GM23338 (cell line): ENCODE results near the gene DPYSL5. TPM values are rescaled to one million over a fixed set of nuclear protein-coding genes. Genes with fewer than 3 reads are reported as not detected.

Source experiments
- ATAC-seq: fragments of 200-7000 bp; cut with Tn5 transposase; 3 replicates; pipeline ENCODE4 v1.9.1; 2020
- DNase-seq: peaks from one replicate; pipeline ENCODE4 v3.0.0-alpha.2; 2015; ENCODE audit warnings: low spot score
- H2AFZ ChIP-seq: fragments of 200-600 bp; sonication (generic); 2 replicates; pipeline ENCODE4 v1.8.0; 2016; ENCODE audit warnings: antibody characterized with exemption, mild to moderate bottlenecking, moderate library complexity
- H3F3A ChIP-seq: fragments of 200-600 bp; sonication (generic); replicated peaks from 2 replicates; pipeline ENCODE4 v1.8.0; 2017; ENCODE audit warnings: antibody characterized with exemption, mixed run types, low read depth
- H3K27ac ChIP-seq: fragments of 200-600 bp; sonication (generic); 2 replicates; pipeline ENCODE4 v1.6.1; 2016; ENCODE audit warnings: low read depth
- H3K27me3 ChIP-seq: fragments of 200-600 bp; sonication (generic); 2 replicates; pipeline ENCODE4 v1.8.0; 2016; ENCODE audit warnings: mild to moderate bottlenecking, mixed run types, moderate library complexity; ENCODE audit not compliant: insufficient read depth
- H3K36me3 ChIP-seq: fragments of 200-600 bp; sonication (generic); 2 replicates; pipeline ENCODE4 v1.8.0; 2016; ENCODE audit warnings: mild to moderate bottlenecking; ENCODE audit not compliant: insufficient read depth
- H3K4me1 ChIP-seq: fragments of 200-600 bp; sonication (generic); 2 replicates; pipeline ENCODE4 v1.8.0; 2016; ENCODE audit warnings: mild to moderate bottlenecking, moderate library complexity; ENCODE audit not compliant: insufficient read depth
- H3K4me2 ChIP-seq: fragments of 200-600 bp; sonication (generic); 2 replicates; pipeline ENCODE4 v1.7.1; 2017; ENCODE audit warnings: mixed run types
- H3K4me3 ChIP-seq: fragments of 200-600 bp; sonication (generic); 2 replicates; pipeline ENCODE4 v1.6.1; 2016; ENCODE audit warnings: mixed run types
- H3K79me2 ChIP-seq: fragments of 200-600 bp; sonication (generic); replicated peaks from 2 replicates; pipeline ENCODE4 v1.8.0; 2017; ENCODE audit warnings: mild to moderate bottlenecking; ENCODE audit not compliant: insufficient read depth
- H3K9me2 ChIP-seq: fragments of 200-600 bp; sonication (generic); 2 replicates; pipeline ENCODE4 v1.8.0; 2017; ENCODE audit not compliant: insufficient read depth
- H4K20me1 ChIP-seq: fragments of 200-600 bp; sonication (generic); replicated peaks from 2 replicates; pipeline ENCODE4 v1.8.0; 2017; ENCODE audit warnings: mild to moderate bottlenecking; ENCODE audit not compliant: insufficient read depth
- H3K27ac Mint-ChIP-seq: 2 replicates; pipeline ENCODE4 v1.8.0; 2020; ENCODE audit warnings: inconsistent platforms, mild to moderate bottlenecking, moderate library complexity, mixed read lengths
- H3K27me3 Mint-ChIP-seq: 3 replicates; pipeline ENCODE4 v1.8.0; 2022; ENCODE audit warnings: low read depth, mild to moderate bottlenecking, moderate library complexity, mixed read lengths, inconsistent platforms; ENCODE audit not compliant: insufficient read depth, poor library complexity
- H3K36me3 Mint-ChIP-seq: 3 replicates; pipeline ENCODE4 v1.8.0; 2021; ENCODE audit warnings: low read depth, mild to moderate bottlenecking, inconsistent platforms, moderate library complexity, mixed read lengths
- H3K4me1 Mint-ChIP-seq: 3 replicates; pipeline ENCODE4 v1.8.0; 2020; ENCODE audit warnings: mild to moderate bottlenecking, inconsistent platforms, mixed read lengths
- H3K4me3 Mint-ChIP-seq: 3 replicates; pipeline ENCODE4 v1.8.0; 2021; ENCODE audit warnings: moderate library complexity, mild to moderate bottlenecking, inconsistent platforms, mixed read lengths
- H3K9me3 Mint-ChIP-seq: 3 replicates; pipeline ENCODE4 v1.8.0; 2020; ENCODE audit warnings: moderate library complexity, mild to moderate bottlenecking, inconsistent platforms, mixed read lengths
- ETS1 ChIP-seq: IDR thresholded peaks from 2 replicates; pipeline ENCODE4 v1.6.1; 2016; ENCODE audit warnings: antibody characterized with exemption
- EZH2phosphoT487 ChIP-seq: fragments of 200-600 bp; sonication (generic); IDR thresholded peaks from one replicate; pipeline ENCODE4 v1.8.1; 2018; ENCODE audit warnings: antibody characterized with exemption; ENCODE audit not compliant: unreplicated experiment
- JUNB ChIP-seq: IDR thresholded peaks from one replicate; pipeline ENCODE4 v1.6.1; 2016; ENCODE audit warnings: antibody characterized with exemption; ENCODE audit not compliant: unreplicated experiment
- POLR2AphosphoS5 ChIP-seq: IDR thresholded peaks from 2 replicates; pipeline ENCODE4 v1.6.1; 2016; ENCODE audit warnings: antibody characterized with exemption, low read depth
- REST ChIP-seq: IDR thresholded peaks from one replicate; pipeline ENCODE4 v1.6.1; 2018; ENCODE audit warnings: antibody characterized with exemption; ENCODE audit not compliant: unreplicated experiment
- STAT1 ChIP-seq: IDR thresholded peaks from one replicate; pipeline ENCODE4 v1.6.1; 2016; ENCODE audit warnings: antibody characterized with exemption; ENCODE audit not compliant: unreplicated experiment
- ZNF114 ChIP-seq: fragments of 250-450 bp; sonication (Bioruptor Pico); IDR thresholded peaks from 2 replicates; pipeline ENCODE4 v1.5.0; 2020; ENCODE audit warnings: mild to moderate bottlenecking, moderate library complexity
- ZNF331 ChIP-seq: fragments of 250-450 bp; sonication (Bioruptor Pico); IDR thresholded peaks from 2 replicates; pipeline ENCODE4 v1.5.0; 2020; ENCODE audit warnings: low read depth, mild to moderate bottlenecking, moderate library complexity
- polyA plus RNA-seq: library from polyadenylated mRNA; unstranded; fragments of >200 nt; fragmentation: Nextera tagmentation; extraction: Ambion mirVana; gene quantifications from 2 replicates; pipeline ENCODE4 v1.2.1, GENCODE V29; 2016
- total RNA-seq: library from RNA; depleted of rRNA; stranded (reverse); fragments of >200 nt; shearing (Covaris generic); gene quantifications from 2 replicates; pipeline ENCODE4 v1.2.3, GENCODE V29; 2014
- TF ChIP-seq, protein P1 (sequence below): fragments of 250-450 bp; sonication (Bioruptor Pico); IDR thresholded peaks from 2 replicates; pipeline ENCODE4 v1.5.0; 2020; ENCODE audit warnings: mild to moderate bottlenecking, moderate library complexity

The DPYSL5 gene
- total and polyA plus RNA-seq, 2 experiments from 2014 or later = 3.1 to 8.1 TPM

- H3K27ac ChIP-seq = no peak overlapping the region
- Mint-ChIP-seq H3K36me3 (no peaks in the 10 kb centered on the region), H3K27me3 (peaks cover 10% of the 10 kb centered on the region), H3K4me3 (no peak overlapping the region), H3K27ac (no peak overlapping the region), H3K4me1 (peaks cover 11% of the 10 kb centered on the region), H3K9me3 (no peaks in the 10 kb centered on the region)
- no peaks in the 10 kb centered on the region for H3K79me2 ChIP-seq
- DNase-seq (no peak), ATAC-seq (no peak)
- H3K4me2 ChIP-seq = no peak overlapping the region
- H3K9me2 ChIP-seq = no peaks in the 10 kb centered on the region
- H4K20me1 ChIP-seq = peaks cover 5% of the 10 kb centered on the region; the same call in 1 of the 2 replicates
- TF ChIP-seq STAT1 (no peak), ETS1 (no peak), REST (no peak), POLR2AphosphoS5 (no peak), EZH2phosphoT487 (no peak), ZNF331 (CRISPR knock-in tag) (no peak), JUNB (no peak)
- no peaks in the 10 kb centered on the region for H3K27me3 ChIP-seq
- peaks cover 7% of the 10 kb centered on the region; the same call in 1 of the 2 replicates for H3K4me1 ChIP-seq
- H3F3A ChIP-seq = no peaks in the 10 kb centered on the region
- no peaks in the 10 kb centered on the region for H3K36me3 ChIP-seq
- H2AFZ ChIP-seq = no peak overlapping the region
- H3K4me3 ChIP-seq = no peak overlapping the region
These were observed 39.2 kb downstream of the DPYSL5 start for GRCh38 chr2:26887151-26887550.

GRCh38 chr2:26889796-26890195, 41.9 kb downstream of the DPYSL5 start:
- no peak for ATAC-seq
- Histone ChIP-seq H2AFZ (no peak overlapping the region), H3F3A (no peaks in the 10 kb centered on the region), H3K36me3 (no peaks in the 10 kb centered on the region), H3K79me2 (no peaks in the 10 kb centered on the region), H3K27ac (no peak overlapping the region), H4K20me1 (peaks cover 5% of the 10 kb centered on the region; the same call in 1 of the 2 replicates), H3K4me1 (no peaks in the 10 kb centered on the region), H3K9me2 (no peaks in the 10 kb centered on the region), H3K4me2 (no peak overlapping the region), H3K4me3 (no peak overlapping the region), H3K27me3 (no peaks in the 10 kb centered on the region)
- H3K27ac Mint-ChIP-seq = no peak overlapping the region
- H3K36me3 Mint-ChIP-seq = no peaks in the 10 kb centered on the region
- no peak overlapping the region for H3K4me3 Mint-ChIP-seq
- H3K27me3 Mint-ChIP-seq = peaks cover 8% of the 10 kb centered on the region
- no peak for TF ChIP-seq ZNF331 (CRISPR knock-in tag)
- TF ChIP-seq, protein P1, sequence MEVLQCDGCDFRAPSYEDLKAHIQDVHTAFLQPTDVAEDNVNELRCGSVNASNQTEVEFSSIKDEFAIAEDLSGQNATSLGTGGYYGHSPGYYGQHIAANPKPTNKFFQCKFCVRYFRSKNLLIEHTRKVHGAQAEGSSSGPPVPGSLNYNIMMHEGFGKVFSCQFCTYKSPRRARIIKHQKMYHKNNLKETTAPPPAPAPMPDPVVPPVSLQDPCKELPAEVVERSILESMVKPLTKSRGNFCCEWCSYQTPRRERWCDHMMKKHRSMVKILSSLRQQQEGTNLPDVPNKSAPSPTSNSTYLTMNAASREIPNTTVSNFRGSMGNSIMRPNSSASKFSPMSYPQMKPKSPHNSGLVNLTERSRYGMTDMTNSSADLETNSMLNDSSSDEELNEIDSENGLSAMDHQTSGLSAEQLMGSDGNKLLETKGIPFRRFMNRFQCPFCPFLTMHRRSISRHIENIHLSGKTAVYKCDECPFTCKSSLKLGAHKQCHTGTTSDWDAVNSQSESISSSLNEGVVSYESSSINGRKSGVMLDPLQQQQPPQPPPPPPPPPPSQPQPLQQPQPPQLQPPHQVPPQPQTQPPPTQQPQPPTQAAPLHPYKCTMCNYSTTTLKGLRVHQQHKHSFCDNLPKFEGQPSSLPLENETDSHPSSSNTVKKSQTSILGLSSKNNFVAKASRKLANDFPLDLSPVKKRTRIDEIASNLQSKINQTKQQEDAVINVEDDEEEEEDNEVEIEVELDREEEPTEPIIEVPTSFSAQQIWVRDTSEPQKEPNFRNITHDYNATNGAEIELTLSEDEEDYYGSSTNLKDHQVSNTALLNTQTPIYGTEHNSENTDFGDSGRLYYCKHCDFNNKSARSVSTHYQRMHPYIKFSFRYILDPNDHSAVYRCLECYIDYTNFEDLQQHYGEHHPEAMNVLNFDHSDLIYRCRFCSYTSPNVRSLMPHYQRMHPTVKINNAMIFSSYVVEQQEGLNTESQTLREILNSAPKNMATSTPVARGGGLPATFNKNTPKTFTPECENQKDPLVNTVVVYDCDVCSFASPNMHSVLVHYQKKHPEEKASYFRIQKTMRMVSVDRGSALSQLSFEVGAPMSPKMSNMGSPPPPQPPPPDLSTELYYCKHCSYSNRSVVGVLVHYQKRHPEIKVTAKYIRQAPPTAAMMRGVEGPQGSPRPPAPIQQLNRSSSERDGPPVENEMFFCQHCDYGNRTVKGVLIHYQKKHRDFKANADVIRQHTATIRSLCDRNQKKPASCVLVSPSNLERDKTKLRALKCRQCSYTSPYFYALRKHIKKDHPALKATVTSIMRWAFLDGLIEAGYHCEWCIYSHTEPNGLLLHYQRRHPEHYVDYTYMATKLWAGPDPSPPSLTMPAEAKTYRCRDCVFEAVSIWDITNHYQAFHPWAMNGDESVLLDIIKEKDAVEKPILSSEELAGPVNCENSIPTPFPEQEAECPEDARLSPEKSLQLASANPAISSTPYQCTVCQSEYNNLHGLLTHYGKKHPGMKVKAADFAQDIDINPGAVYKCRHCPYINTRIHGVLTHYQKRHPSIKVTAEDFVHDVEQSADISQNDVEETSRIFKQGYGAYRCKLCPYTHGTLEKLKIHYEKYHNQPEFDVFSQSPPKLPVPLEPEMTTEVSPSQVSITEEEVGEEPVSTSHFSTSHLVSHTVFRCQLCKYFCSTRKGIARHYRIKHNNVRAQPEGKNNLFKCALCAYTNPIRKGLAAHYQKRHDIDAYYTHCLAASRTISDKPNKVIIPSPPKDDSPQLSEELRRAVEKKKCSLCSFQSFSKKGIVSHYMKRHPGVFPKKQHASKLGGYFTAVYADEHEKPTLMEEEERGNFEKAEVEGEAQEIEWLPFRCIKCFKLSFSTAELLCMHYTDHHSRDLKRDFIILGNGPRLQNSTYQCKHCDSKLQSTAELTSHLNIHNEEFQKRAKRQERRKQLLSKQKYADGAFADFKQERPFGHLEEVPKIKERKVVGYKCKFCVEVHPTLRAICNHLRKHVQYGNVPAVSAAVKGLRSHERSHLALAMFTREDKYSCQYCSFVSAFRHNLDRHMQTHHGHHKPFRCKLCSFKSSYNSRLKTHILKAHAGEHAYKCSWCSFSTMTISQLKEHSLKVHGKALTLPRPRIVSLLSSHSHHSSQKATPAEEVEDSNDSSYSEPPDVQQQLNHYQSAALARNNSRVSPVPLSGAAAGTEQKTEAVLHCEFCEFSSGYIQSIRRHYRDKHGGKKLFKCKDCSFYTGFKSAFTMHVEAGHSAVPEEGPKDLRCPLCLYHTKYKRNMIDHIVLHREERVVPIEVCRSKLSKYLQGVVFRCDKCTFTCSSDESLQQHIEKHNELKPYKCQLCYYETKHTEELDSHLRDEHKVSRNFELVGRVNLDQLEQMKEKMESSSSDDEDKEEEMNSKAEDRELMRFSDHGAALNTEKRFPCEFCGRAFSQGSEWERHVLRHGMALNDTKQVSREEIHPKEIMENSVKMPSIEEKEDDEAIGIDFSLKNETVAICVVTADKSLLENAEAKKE (CRISPR knock-in tag) = no peak
- TF ChIP-seq ZNF114 (CRISPR knock-in tag) = no peak
- no peak for TF ChIP-seq STAT1
- no peak for TF ChIP-seq ETS1
- H3K9me3 Mint-ChIP-seq = no peaks in the 10 kb centered on the region
- H3K4me1 Mint-ChIP-seq = peaks cover 4% of the 10 kb centered on the region; the same call in 1 of the 3 replicates
- DNase-seq = no peak
